Measurements from ENCODE around the gene PSMB1.

PSMB1 gene

GRCh38 chr6:170552765-170553533 lies at the start of gene PSMB1:
PSMB1 (minus strand) TSS chr6:170553307; CDS start chr6:170553242, 65 bp downstream.
- TF ChIP-seq CTCF (IDR thresholded peaks at IDR 0.05; ENCODE audit: low read length), result no peak
- no peak for TF ChIP-seq EZH2 (IDR thresholded peaks at IDR 0.05; ENCODE audit: borderline replicate concordance, low read length)
- Histone ChIP-seq H3K36me3 (ENCODE audit: insufficient read depth, low read length) (peaks cover 47% of the 10 kb centered on the region), H3K4me2 (ENCODE audit: low read length) (peak within 1 kb of the TSS; percentile 95), H3K27me3 (ENCODE audit: insufficient read depth, low read length) (no peaks in the 10 kb centered on the region), H3K9ac (ENCODE audit: low read length) (peak within 1 kb of the TSS; percentile 88), H2AFZ (ENCODE audit: low read length) (peak within 1 kb of the TSS; percentile 98), H3K4me1 (ENCODE audit: insufficient read depth, low read length, severe bottlenecking) (peaks cover 46% of the 10 kb centered on the region), H3K9me3 (ENCODE audit: low read length) (no peaks in the 10 kb centered on the region), H3K79me2 (ENCODE audit: insufficient read depth, low read length) (peaks cover 78% of the 10 kb centered on the region), H3F3A (ENCODE audit: insufficient read depth, low read length) (no peaks in the 10 kb centered on the region), H3K9me2 (ENCODE audit: low read depth, low read length) (no peaks in the 10 kb centered on the region), H3K27ac (ENCODE audit: low read depth, low read length, poor library complexity, severe bottlenecking) (peak within 1 kb of the TSS; percentile 90), H4K20me1 (ENCODE audit: insufficient read depth, low read length) (0 out of 2 replicates have a peak, but pooled peaks cover 5% of the 10 kb centered on the region), H3K4me3 (ENCODE audit: low read depth, low read length, poor library complexity, severe bottlenecking) (peak within 1 kb of the TSS; percentile 83)

- TF ChIP-seq CTCF (IDR thresholded peaks at IDR 0.05; ENCODE audit: low read length), result no peak
- no peak for TF ChIP-seq EZH2 (IDR thresholded peaks at IDR 0.05; ENCODE audit: borderline replicate concordance, low read length)
- H3K27ac ChIP-seq (ENCODE audit: low read depth, low read length, poor library complexity, severe bottlenecking), result no peak overlapping the region
- no peak overlapping the region for H2AFZ ChIP-seq (ENCODE audit: low read length)
- no peaks in the 10 kb centered on the region for H3F3A ChIP-seq (ENCODE audit: insufficient read depth, low read length)
- no peaks in the 10 kb centered on the region; the same call in 1 of the 2 replicates for H3K9me2 ChIP-seq (ENCODE audit: low read depth, low read length)
- no peaks in the 10 kb centered on the region for H3K36me3 ChIP-seq (ENCODE audit: insufficient read depth, low read length)
- no peaks in the 10 kb centered on the region for H3K9me3 ChIP-seq (ENCODE audit: low read length)
- H3K79me2 ChIP-seq (ENCODE audit: insufficient read depth, low read length), result no peaks in the 10 kb centered on the region
- H3K4me3 ChIP-seq (ENCODE audit: low read depth, low read length, poor library complexity, severe bottlenecking), result no peak overlapping the region
- 0 out of 2 replicates have a peak, but pooled peaks cover 2% of the 10 kb centered on the region for H3K27me3 ChIP-seq (ENCODE audit: insufficient read depth, low read length)
- H3K9ac ChIP-seq (ENCODE audit: low read length), result no peak overlapping the region
- no peaks in the 10 kb centered on the region for H4K20me1 ChIP-seq (ENCODE audit: insufficient read depth, low read length)
- H3K4me2 ChIP-seq (ENCODE audit: low read length), result no peak overlapping the region
- no peaks in the 10 kb centered on the region for H3K4me1 ChIP-seq (ENCODE audit: insufficient read depth, low read length, severe bottlenecking)
Measured at GRCh38 chr6:170597278-170597677, 44.2 kb upstream of the PSMB1 start.

GRCh38 chr6:170596426-170596825 lies 43.3 kb upstream of the PSMB1 start:
- no peak overlapping the region for H3K4me2 ChIP-seq (ENCODE audit: low read length)
- H3K4me3 ChIP-seq (ENCODE audit: low read depth, low read length, poor library complexity, severe bottlenecking), result no peak overlapping the region
- no peaks in the 10 kb centered on the region for H3K79me2 ChIP-seq (ENCODE audit: insufficient read depth, low read length)
- H3K9me2 ChIP-seq (ENCODE audit: low read depth, low read length), result no peaks in the 10 kb centered on the region
- no peak overlapping the region for H3K27ac ChIP-seq (ENCODE audit: low read depth, low read length, poor library complexity, severe bottlenecking)
- H4K20me1 ChIP-seq (ENCODE audit: insufficient read depth, low read length), result no peaks in the 10 kb centered on the region
- no peak overlapping the region for H3K9ac ChIP-seq (ENCODE audit: low read length)
- no peaks in the 10 kb centered on the region for H3F3A ChIP-seq (ENCODE audit: insufficient read depth, low read length)
- H3K9me3 ChIP-seq (ENCODE audit: low read length), result 0 out of 2 replicates have a peak, but pooled peaks cover 4% of the 10 kb centered on the region
- TF ChIP-seq EZH2 (IDR thresholded peaks at IDR 0.05; ENCODE audit: borderline replicate concordance, low read length), result no peak
- TF ChIP-seq CTCF (IDR thresholded peaks at IDR 0.05; ENCODE audit: low read length), result no peak
- H3K4me1 ChIP-seq (ENCODE audit: insufficient read depth, low read length, severe bottlenecking), result no peaks in the 10 kb centered on the region
- H3K27me3 ChIP-seq (ENCODE audit: insufficient read depth, low read length), result 0 out of 2 replicates have a peak, but pooled peaks cover 2% of the 10 kb centered on the region
- H2AFZ ChIP-seq (ENCODE audit: low read length), result no peak overlapping the region
- H3K36me3 ChIP-seq (ENCODE audit: insufficient read depth, low read length), result no peaks in the 10 kb centered on the region

Data from OCI-LY1 (cell line).